Left ventricle myocardium inferior (tissue), 1 donor: ENCODE measurements around the gene SPATS2L. TPM values are rescaled to one million over a fixed set of nuclear protein-coding genes. Genes with fewer than 3 reads are reported as not detected.

Experiments
- DNase-seq: peaks from one replicate; pipeline ENCODE4 v3.0.0-alpha.2; 2020
- H3K27ac ChIP-seq: fragments of 200-600 bp; replicated peaks from 2 replicates; pipeline ENCODE4 v1.8.0; 2021
- H3K27me3 ChIP-seq: fragments of 200-600 bp; 2 replicates; pipeline ENCODE4 v1.8.0; 2021; ENCODE audit warnings: low read depth
- H3K36me3 ChIP-seq: fragments of 200-600 bp; 2 replicates; pipeline ENCODE4 v1.8.0; 2021
- H3K4me1 ChIP-seq: fragments of 200-600 bp; 2 replicates; pipeline ENCODE4 v1.8.0; 2021
- H3K4me3 ChIP-seq: fragments of 200-600 bp; 2 replicates; pipeline ENCODE4 v1.8.0; 2021; ENCODE audit warnings: mild to moderate bottlenecking, moderate library complexity
- H3K9me3 ChIP-seq: fragments of 200-600 bp; replicated peaks from 2 replicates; pipeline ENCODE4 v1.8.0; 2021
- intact Hi-C: fragments of 100-400 bp; cut with micrococcal nuclease; formaldehyde crosslinking; loops from one replicate; pipeline ENCODE4 v1.11.0; 2022
- total RNA-seq: library from RNA; stranded (reverse); fragmentation: NEBNext Ultra II Directional; extraction: Animal tissue kit (Norgen Biotek cat#: 25700); gene quantifications from one replicate; pipeline ENCODE4 v1.2.1, GENCODE V29; 2021
- TF ChIP-seq, protein P1 (sequence below): fragments of 200-600 bp; IDR thresholded peaks from 2 replicates; pipeline ENCODE4 v1.8.0; 2021; ENCODE audit warnings: antibody characterized with exemption, mild to moderate bottlenecking, borderline replicate concordance
- donor health status: DM: no; HTN: yes; CAD: no; lungs with severe emphysema.

Gene SPATS2L
- total RNA-seq, 1 donor from 2014 or later = 54.9 TPM

DNA sequence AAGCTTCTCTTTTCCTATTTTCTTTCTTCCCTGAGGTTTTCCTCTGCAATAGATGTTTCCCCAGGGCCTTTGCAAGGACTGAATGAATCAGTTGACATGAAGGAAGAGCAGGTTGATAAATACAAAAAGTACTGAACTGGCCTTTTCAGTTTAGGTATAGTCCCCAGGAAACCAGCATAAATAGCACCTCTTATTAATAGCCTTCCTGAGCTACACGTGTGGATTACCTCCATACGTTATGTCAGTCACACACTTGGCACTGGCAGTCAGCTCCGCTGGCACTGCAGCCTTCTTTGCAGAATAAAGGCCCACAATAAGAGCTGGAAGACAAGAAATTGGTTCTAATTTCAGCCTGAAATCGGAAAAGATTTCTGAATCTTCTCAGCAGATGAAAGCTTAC lies 142.7 kb downstream of the SPATS2L start:
- no peak overlapping the region for H3K27ac ChIP-seq
- DNase-seq = no peak
- intact Hi-C loops = no loop called here
- H3K9me3 ChIP-seq = no peaks in the 10 kb centered on the region
- peaks cover 8% of the 10 kb centered on the region for H3K4me1 ChIP-seq
- TF ChIP-seq, protein P1, sequence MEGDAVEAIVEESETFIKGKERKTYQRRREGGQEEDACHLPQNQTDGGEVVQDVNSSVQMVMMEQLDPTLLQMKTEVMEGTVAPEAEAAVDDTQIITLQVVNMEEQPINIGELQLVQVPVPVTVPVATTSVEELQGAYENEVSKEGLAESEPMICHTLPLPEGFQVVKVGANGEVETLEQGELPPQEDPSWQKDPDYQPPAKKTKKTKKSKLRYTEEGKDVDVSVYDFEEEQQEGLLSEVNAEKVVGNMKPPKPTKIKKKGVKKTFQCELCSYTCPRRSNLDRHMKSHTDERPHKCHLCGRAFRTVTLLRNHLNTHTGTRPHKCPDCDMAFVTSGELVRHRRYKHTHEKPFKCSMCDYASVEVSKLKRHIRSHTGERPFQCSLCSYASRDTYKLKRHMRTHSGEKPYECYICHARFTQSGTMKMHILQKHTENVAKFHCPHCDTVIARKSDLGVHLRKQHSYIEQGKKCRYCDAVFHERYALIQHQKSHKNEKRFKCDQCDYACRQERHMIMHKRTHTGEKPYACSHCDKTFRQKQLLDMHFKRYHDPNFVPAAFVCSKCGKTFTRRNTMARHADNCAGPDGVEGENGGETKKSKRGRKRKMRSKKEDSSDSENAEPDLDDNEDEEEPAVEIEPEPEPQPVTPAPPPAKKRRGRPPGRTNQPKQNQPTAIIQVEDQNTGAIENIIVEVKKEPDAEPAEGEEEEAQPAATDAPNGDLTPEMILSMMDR = no peak
- H3K4me3 ChIP-seq = no peak overlapping the region
- no peaks in the 10 kb centered on the region for H3K27me3 ChIP-seq
- H3K36me3 ChIP-seq = peaks cover 22% of the 10 kb centered on the region

GRCh38 chr2:200450288-200450687 lies 143.8 kb downstream of the SPATS2L start:
- H3K36me3 ChIP-seq = peaks cover 18% of the 10 kb centered on the region
- H3K4me3 ChIP-seq = no peak overlapping the region
- intact Hi-C loops = no loop called here
- no peaks in the 10 kb centered on the region for H3K27me3 ChIP-seq
- no peaks in the 10 kb centered on the region for H3K9me3 ChIP-seq
- H3K4me1 ChIP-seq = peaks cover 6% of the 10 kb centered on the region
- DNase-seq = no peak
- TF ChIP-seq, protein P1 = no peak
- no peak overlapping the region for H3K27ac ChIP-seq

GRCh38 chr2:200451511-200451910 lies 145.0 kb downstream of the SPATS2L start:
- intact Hi-C loops = no loop called here
- Histone ChIP-seq H3K9me3 (no peaks in the 10 kb centered on the region), H3K4me1 (peaks cover 19% of the 10 kb centered on the region), H3K4me3 (no peak overlapping the region), H3K27ac (no peak overlapping the region), H3K36me3 (peaks cover 18% of the 10 kb centered on the region), H3K27me3 (no peaks in the 10 kb centered on the region)
- TF ChIP-seq, protein P1 = no peak
- no peak for DNase-seq

- TF ChIP-seq, protein P1 = no peak
- Histone ChIP-seq H3K27me3 (no peaks in the 10 kb centered on the region), H3K36me3 (peaks cover 18% of the 10 kb centered on the region), H3K9me3 (no peaks in the 10 kb centered on the region), H3K27ac (no peak overlapping the region), H3K4me1 (peaks cover 27% of the 10 kb centered on the region), H3K4me3 (no peak overlapping the region)
- DNase-seq = no peak
- intact Hi-C loops = no loop called here
These were observed 145.9 kb downstream of the SPATS2L start for GRCh38 chr2:200452377-200452776.

DNA sequence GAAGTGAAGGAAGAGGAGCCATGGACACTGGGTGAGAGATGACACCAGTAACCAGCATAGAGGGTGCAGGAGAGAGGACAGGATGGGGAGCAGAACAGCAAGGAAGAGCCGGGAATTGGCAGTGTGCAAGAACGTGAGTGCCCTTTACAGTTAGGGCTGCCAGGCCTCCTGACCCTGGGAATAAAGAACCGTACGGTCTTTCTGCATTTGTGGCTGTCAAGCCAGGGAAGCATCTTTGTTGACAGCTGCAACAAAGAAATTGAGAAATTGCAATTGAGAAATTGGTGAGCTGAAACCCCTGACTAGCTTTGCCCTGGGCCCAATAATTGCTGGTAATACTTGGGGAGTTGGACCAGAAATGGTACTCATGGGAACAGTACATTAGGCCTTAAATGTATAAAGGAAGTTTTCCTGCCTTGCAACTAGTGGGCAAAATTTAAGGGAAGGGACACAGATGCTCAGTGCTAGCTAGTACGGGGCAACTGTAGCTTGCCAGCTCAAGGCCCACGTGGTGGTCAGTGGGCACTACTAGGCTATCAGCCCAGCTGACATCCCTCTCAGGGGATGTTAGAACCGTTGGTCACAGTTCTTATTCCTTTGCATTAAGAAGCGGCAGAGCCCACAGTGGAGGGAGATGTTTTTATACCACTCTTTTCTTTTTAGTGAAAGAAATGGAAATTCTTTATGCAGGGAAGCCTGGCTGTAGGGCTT lies 146.8 kb downstream of the SPATS2L start:
- Histone ChIP-seq H3K27ac (no peak overlapping the region), H3K36me3 (peaks cover 18% of the 10 kb centered on the region), H3K4me1 (peaks cover 30% of the 10 kb centered on the region), H3K27me3 (no peaks in the 10 kb centered on the region), H3K9me3 (no peaks in the 10 kb centered on the region), H3K4me3 (no peak overlapping the region)
- no peak for DNase-seq
- TF ChIP-seq, protein P1 = no peak
- intact Hi-C loops = no loop called here
